GM12878 (cell line): ENCODE results near the gene OSBPL3. TPM values are rescaled to one million over a fixed set of nuclear protein-coding genes. Genes with fewer than 3 reads are reported as not detected.

ENCODE experiments used
- ATAC-seq: fragments of 200-7000 bp; cut with Tn5 transposase; 3 replicates; pipeline ENCODE4 v1.9.1; 2020; ENCODE audit warnings: mild to moderate bottlenecking, moderate library complexity
- BruUV-seq: library from RNA; stranded (reverse); fragments of 400-500 nt; replicated peaks from 2 replicates; lab custom pipeline; 2021; lab: Mats Ljungman, UMichigan
- CTCF ChIA-PET: fragments of 300-600 bp; sonication (Branson Sonifier 250); formaldehyde crosslinking; extraction: SDS; loops from one replicate; lab custom pipeline; 2021; ENCODE audit warnings: inconsistent platforms; lab: Yijun Ruan, JAX
- POLR2A ChIA-PET: fragments of 350-600 bp; formaldehyde crosslinking; extraction: SDS; loops from one replicate; lab custom pipeline; 2021; ENCODE audit warnings: inconsistent platforms; lab: Charles Lee
- RAD21 ChIA-PET: fragments of 300-600 bp; sonication (Branson Sonifier 250); formaldehyde crosslinking; loops from one replicate; lab custom pipeline; 2023; ENCODE audit warnings: antibody characterized with exemption; ENCODE audit not compliant: unreplicated experiment; lab: Charles Lee
- SMC1A ChIA-PET: fragments of 300-600 bp; sonication (Branson Sonifier 250); formaldehyde crosslinking; loops from one replicate; lab custom pipeline; 2023; ENCODE audit not compliant: unreplicated experiment, uncharacterized antibody; lab: Charles Lee
- DNase-seq: peaks from one replicate; pipeline ENCODE4 v3.0.0-alpha.2; 2011; ENCODE audit warnings: low read depth, low spot score
- FAIRE-seq: peaks from 3 replicates; lab custom pipeline; 2011; peaks lifted over from hg19 to GRCh38; lab: Jason Lieb, UNC
- H2AFZ ChIP-seq: 2 replicates; pipeline ENCODE4 v1.6.0; 2011; ENCODE audit warnings: low read depth, low read length, control low read depth; ENCODE audit not compliant: control insufficient read depth
- H3K27ac ChIP-seq: 2 replicates; pipeline ENCODE4 v1.5.1; 2011; ENCODE audit warnings: control low read depth; ENCODE audit not compliant: control insufficient read depth, insufficient read depth
- H3K27me3 ChIP-seq, 2 experiments: replicated peaks in 1 of 2; 2 replicates each; pipeline versions ENCODE4 v1.6.0 to v1.6.1; 2011; ENCODE audit warnings: low read length in 1 of 2; ENCODE audit not compliant: control insufficient read depth in 2 of 2, insufficient read depth in 2 of 2
- H3K36me3 ChIP-seq, 2 experiments: 2 replicates each; pipeline ENCODE4 v1.5.1; 2011; ENCODE audit warnings: low read length in 1 of 2; ENCODE audit not compliant: control insufficient read depth in 2 of 2, insufficient read depth in 2 of 2
- H3K4me1 ChIP-seq: 2 replicates; pipeline ENCODE4 v1.6.1; 2011; ENCODE audit warnings: mild to moderate bottlenecking, low read length, moderate library complexity, mixed read lengths; ENCODE audit not compliant: control insufficient read depth, insufficient read depth
- H3K4me2 ChIP-seq: 2 replicates; pipeline ENCODE4 v1.6.0; 2011; ENCODE audit warnings: control low read depth; ENCODE audit not compliant: control insufficient read depth, insufficient read depth
- H3K4me3 ChIP-seq: fragments of 200-600 bp; sonication (generic); 2 replicates; pipeline ENCODE4 v1.5.1; 2016
- H3K79me2 ChIP-seq: 2 replicates; pipeline ENCODE4 v1.6.0; 2011; ENCODE audit warnings: low read length; ENCODE audit not compliant: control insufficient read depth, insufficient read depth
- H3K9ac ChIP-seq: 2 replicates; pipeline ENCODE4 v1.8.0; 2011; ENCODE audit warnings: low read length, control low read depth, mixed read lengths; ENCODE audit not compliant: control insufficient read depth, insufficient read depth
- H3K9me3 ChIP-seq: replicated peaks from 3 replicates; pipeline ENCODE4 v1.5.1; 2011; ENCODE audit warnings: mild to moderate bottlenecking, low read length; ENCODE audit not compliant: control insufficient read depth, insufficient read depth
- H4K20me1 ChIP-seq: 2 replicates; pipeline ENCODE4 v1.6.0; 2011; ENCODE audit not compliant: control insufficient read depth, insufficient read depth
- BMI1 ChIP-seq: fragments of 450-650 bp; IDR thresholded peaks from 2 replicates; pipeline ENCODE4 v1.6.1; 2016; ENCODE audit warnings: mild to moderate bottlenecking, moderate library complexity, borderline replicate concordance
- CBFB ChIP-seq: IDR thresholded peaks from 2 replicates; pipeline ENCODE4 v1.6.1; 2016; ENCODE audit warnings: antibody characterized with exemption, low read depth
- FOXM1 ChIP-seq: IDR thresholded peaks from 2 replicates; pipeline ENCODE4 v1.6.1; 2012; ENCODE audit warnings: low read depth, mild to moderate bottlenecking, inconsistent platforms, low read length, moderate library complexity
- GATAD2B ChIP-seq: fragments of 450-650 bp; conservative IDR thresholded peaks from 2 replicates; pipeline ENCODE4 v1.6.1; 2017; ENCODE audit warnings: low read depth, mild to moderate bottlenecking, moderate library complexity
- MTA2 ChIP-seq: fragments of 450-650 bp; IDR thresholded peaks from 2 replicates; pipeline ENCODE4 v1.6.1; 2016; ENCODE audit warnings: low read depth, mild to moderate bottlenecking, moderate library complexity
- MYB ChIP-seq: fragments of 150-350 bp; IDR thresholded peaks from 2 replicates; pipeline ENCODE4 v1.6.1; 2014; ENCODE audit warnings: mild to moderate bottlenecking, low read depth, low read length, borderline replicate concordance
- NR2C2 ChIP-seq: IDR thresholded peaks from 2 replicates; pipeline ENCODE4 v1.6.1; 2011; ENCODE audit warnings: borderline replicate concordance, low read depth; ENCODE audit not compliant: control insufficient read depth, insufficient read length
- RB1 ChIP-seq: fragments of 450-650 bp; formaldehyde crosslinking; IDR thresholded peaks from 2 replicates; pipeline ENCODE4 v1.6.1; 2017; ENCODE audit warnings: mild to moderate bottlenecking, borderline replicate concordance
- SIN3A ChIP-seq: IDR thresholded peaks from 2 replicates; pipeline ENCODE4 v1.6.1; 2012; ENCODE audit warnings: low read depth, low read length, improper control_type of control experiment
- SIX5 ChIP-seq: IDR thresholded peaks from 2 replicates; pipeline ENCODE4 v1.6.1; 2011; ENCODE audit warnings: mild to moderate bottlenecking, low read depth, low read length, moderate library complexity; ENCODE audit not compliant: severe bottlenecking
- SREBF1 ChIP-seq: IDR thresholded peaks from 2 replicates; pipeline ENCODE4 v1.6.1; 2012; ENCODE audit warnings: mild to moderate bottlenecking, low read length
- SRF ChIP-seq, 2 experiments: IDR thresholded peaks; 2 replicates each; pipeline ENCODE4 v1.6.1; 2011; ENCODE audit warnings: low read depth in 2 of 2, low read length in 2 of 2, mild to moderate bottlenecking in 1 of 2, moderate library complexity in 1 of 2
- ZNF622 ChIP-seq: fragments of 450-650 bp; IDR thresholded peaks from 2 replicates; pipeline ENCODE4 v1.6.1; 2017; ENCODE audit warnings: mild to moderate bottlenecking, inconsistent platforms
- WGBS: methylation state at CpG from one replicate; pipeline ENCODE4 v1.1.6; 2016; ENCODE audit warnings: low lambda C conversion rate; ENCODE audit not compliant: insufficient replicate concordance, insufficient coverage; ENCODE audit errors: missing lambda C conversion rate; 5-methylcytosine and 5-hydroxymethylcytosine counted together
- in situ Hi-C: fragments of 300-500 bp; cut with MboI; formaldehyde crosslinking; loops from 9 replicates; pipeline ENCODE4 v1.14.3; 2018; ENCODE audit warnings: mixed read lengths
- intact Hi-C: fragments of 100-400 bp; cut with micrococcal nuclease; formaldehyde crosslinking; loops from one replicate; pipeline ENCODE4 v1.14.2; 2022; ENCODE audit not compliant: unreplicated experiment
- polyA plus RNA-seq, 11 experiments: library from polyadenylated mRNA; depleted of rRNA in 4 of 11; unstranded in 6 of 11; stranded (reverse) in 5 of 11; fragments of >200 nt; fragmentation: Nextera tagmentation in 4 of 11; fragmentation: Illumina TruSeq in 1 of 11; extraction: Ambion mirVana in 4 of 11; extraction: Trizol in 1 of 11; gene quantifications; 1 replicate in 1 of 11; 2 replicates in 10 of 11; pipeline versions ENCODE4 v1.2.1 to v1.2.3, GENCODE V29; 2011 to 2016; ENCODE audit warnings: inconsistent platforms in 2 of 11, missing spikeins in 2 of 11, low read depth in 1 of 11
- total RNA-seq, 4 experiments: library from RNA; depleted of rRNA in 3 of 4; stranded (reverse); fragments of >200 nt in 3 of 4; fragmentation: Illumina TruSeq in 1 of 4; extraction: Trizol in 1 of 4; gene quantifications; 2 replicates each; pipeline versions ENCODE4 v1.2.1 to v1.2.3, GENCODE V29; 2013 to 2021

OSBPL3 gene
- total and polyA plus RNA-seq, 10 of the 15 experiments (the other 5 are each of a cell fraction or from before 2014, with no cell fraction given): 6.1 to 46.6 (median 27.0) TPM

- H3K27me3 ChIP-seq: no peaks in the 10 kb centered on the region
- ChIA-PET POLR2A (interaction anchor here (1.2 kb wide), 1 partner anchor 14 kb away, joined by 3 read pairs; no protein-coding TSS in a partner anchor), SMC1A (interaction anchor here (1.0 to 1.2 kb wide), 3 partner anchors 15 to 264 kb away, joined by 3 to 4 read pairs (median 3); no protein-coding TSS in a partner anchor), RAD21 (interaction anchor here (0.7 kb wide), 1 partner anchor 10 kb away, joined by 3 read pairs; no protein-coding TSS in a partner anchor), CTCF (interaction anchor here (1.2 to 2.7 kb wide), 3 partner anchors 16 to 266 kb away, joined by 4 to 14 read pairs (median 6); no protein-coding TSS in a partner anchor)
- FAIRE-seq: no peak
- H3K4me1 ChIP-seq: peaks cover 6% of the 10 kb centered on the region; the same call in 1 of the 2 replicates
- H3K27ac ChIP-seq: no peak overlapping the region
- WGBS: 95% methylated on average over 1 of the region's 1 CpG
- no peak overlapping the region for H3K4me2 ChIP-seq
- H3K9ac ChIP-seq: no peak overlapping the region
- H3K9me3 ChIP-seq: no peaks in the 10 kb centered on the region
- no peak for DNase-seq
- no peaks in the 10 kb centered on the region for H4K20me1 ChIP-seq
- no peak for TF ChIP-seq GATAD2B
- TF ChIP-seq SIN3A: no peak
- no peak for TF ChIP-seq SIX5
- no peak for TF ChIP-seq NR2C2
- no peak for TF ChIP-seq SRF (IDR thresholded peaks at IDR 0.05; ENCODE audit: low read depth in 2 of 2, low read length in 2 of 2)
- TF ChIP-seq BMI1: no peak
- no peak for TF ChIP-seq SREBF1
- no peak for TF ChIP-seq MTA2
- no peak for TF ChIP-seq MYB
- no peak for TF ChIP-seq CBFB
- no peak for TF ChIP-seq FOXM1
- no peak for TF ChIP-seq RB1
- TF ChIP-seq ZNF622: no peak
- BruUV-seq: no TSS peak
- peaks cover 0 to 13% of the 10 kb centered on the region in 2 experiments; a peak in 3 of 4 replicates for H3K36me3 ChIP-seq
- no peak for ATAC-seq
- no peak overlapping the region for H3K4me3 ChIP-seq
- H3K79me2 ChIP-seq: no peaks in the 10 kb centered on the region
- H2AFZ ChIP-seq: no peak overlapping the region
- in situ Hi-C loops: no loop called here
- intact Hi-C loops: no loop called here
Observed at GRCh38 chr7:24827589-24827988, 152.4 kb downstream of the OSBPL3 start.
